HepG2 (cell line): Measurements from ENCODE around the gene RRBP1. TPM values are rescaled to one million over a fixed set of nuclear protein-coding genes. Genes with fewer than 3 reads are reported as not detected.

ENCODE experiments used
- ARNT ChIP-seq: fragments of 450-650 bp; IDR thresholded peaks from 2 replicates; pipeline ENCODE4 v1.6.1; 2017
- ATF2 ChIP-seq: sonication (generic); formaldehyde crosslinking; IDR thresholded peaks from 2 replicates; pipeline ENCODE4 v1.4.0; 2020; ENCODE audit warnings: missing genetic modification reagents
- CAMTA2 ChIP-seq: sonication (generic); formaldehyde crosslinking; IDR thresholded peaks from 2 replicates; pipeline ENCODE4 v1.4.0; 2020; ENCODE audit warnings: mild to moderate bottlenecking, missing genetic modification reagents, borderline replicate concordance
- CREB1 ChIP-seq, 2 experiments: fragments of 450-650 bp in 1 of 2; IDR thresholded peaks; 2 replicates each; pipeline ENCODE4 v1.6.1; 2016 to 2017; ENCODE audit warnings: control low read depth in 1 of 2, mild to moderate bottlenecking in 1 of 2, missing compliant biosample characterization in 1 of 2, missing genetic modification characterization in 1 of 2
- CREM ChIP-seq, 2 experiments: sonication (generic) in 1 of 2; formaldehyde crosslinking in 1 of 2; IDR thresholded peaks; 2 replicates each; pipeline versions ENCODE4 v1.4.0 to v1.6.1; 2016 to 2020; ENCODE audit warnings: antibody characterized with exemption in 1 of 2, mild to moderate bottlenecking in 1 of 2, missing genetic modification reagents in 1 of 2
- ETV5 ChIP-seq: IDR thresholded peaks from 2 replicates; pipeline ENCODE4 v1.6.1; 2018; ENCODE audit warnings: missing biosample characterization, missing genetic modification reagents, inconsistent platforms, borderline replicate concordance
- FOXC1 ChIP-seq: sonication (generic); formaldehyde crosslinking; IDR thresholded peaks from 2 replicates; pipeline ENCODE4 v1.8.0; 2022; ENCODE audit warnings: mild to moderate bottlenecking, missing genetic modification reagents, borderline replicate concordance
- GZF1 ChIP-seq: sonication (generic); formaldehyde crosslinking; IDR thresholded peaks from 2 replicates; pipeline ENCODE4 v1.5.1; 2020; ENCODE audit warnings: mild to moderate bottlenecking, missing genetic modification reagents
- HES4 ChIP-seq: sonication (generic); formaldehyde crosslinking; IDR thresholded peaks from 2 replicates; pipeline ENCODE4 v1.9.0; 2021; ENCODE audit warnings: mild to moderate bottlenecking, missing genetic modification reagents, borderline replicate concordance
- JDP2 ChIP-seq: sonication (generic); formaldehyde crosslinking; IDR thresholded peaks from 2 replicates; pipeline ENCODE4 v1.8.1; 2022; ENCODE audit warnings: missing genetic modification reagents, borderline replicate concordance
- NRL ChIP-seq: sonication (generic); formaldehyde crosslinking; IDR thresholded peaks from 2 replicates; pipeline ENCODE4 v1.5.0; 2020; ENCODE audit warnings: missing genetic modification reagents, mild to moderate bottlenecking, moderate library complexity, borderline replicate concordance
- PAX8 ChIP-seq: sonication (generic); formaldehyde crosslinking; IDR thresholded peaks from 2 replicates; pipeline ENCODE4 v1.8.0; 2022; ENCODE audit warnings: mild to moderate bottlenecking, missing genetic modification reagents, borderline replicate concordance
- POLR2G ChIP-seq: fragments of 200-400 bp; formaldehyde crosslinking; IDR thresholded peaks from 2 replicates; pipeline ENCODE4 v1.6.1; 2018; ENCODE audit warnings: mild to moderate bottlenecking, low read depth, low read length, moderate library complexity
- PPARG ChIP-seq: conservative IDR thresholded peaks from 2 replicates; pipeline ENCODE4 v1.6.1; 2016; ENCODE audit warnings: missing biosample characterization, missing genetic modification reagents
- SOX13 ChIP-seq, 3 experiments: fragments of 450-650 bp in 1 of 3; sonication (generic) in 1 of 3; formaldehyde crosslinking in 1 of 3; IDR thresholded peaks in 2 of 3; conservative IDR thresholded peaks in 1 of 3; 2 replicates each; pipeline versions ENCODE4 v1.5.0 to v1.6.1; 2016 to 2020; ENCODE audit warnings: antibody characterized with exemption in 1 of 3, mild to moderate bottlenecking in 1 of 3, missing compliant biosample characterization in 1 of 3, missing genetic modification reagents in 1 of 3, moderate library complexity in 1 of 3
- STAT5B ChIP-seq: sonication (generic); formaldehyde crosslinking; IDR thresholded peaks from 2 replicates; pipeline ENCODE4 v1.4.0; 2020; ENCODE audit warnings: missing genetic modification reagents
- TP53 ChIP-seq: sonication (generic); formaldehyde crosslinking; conservative IDR thresholded peaks from 2 replicates; pipeline ENCODE4 v1.4.0; 2020; ENCODE audit warnings: missing genetic modification reagents
- WIZ ChIP-seq: sonication (generic); formaldehyde crosslinking; IDR thresholded peaks from 2 replicates; pipeline ENCODE4 v1.5.1; 2020; ENCODE audit warnings: mild to moderate bottlenecking, missing genetic modification reagents
- ZKSCAN1 ChIP-seq: fragments of 150-350 bp; IDR thresholded peaks from 2 replicates; pipeline ENCODE4 v1.6.1; 2014; ENCODE audit warnings: low read length
- ZNF10 ChIP-seq: sonication (generic); formaldehyde crosslinking; IDR thresholded peaks from 2 replicates; pipeline ENCODE4 v1.4.0; 2020; ENCODE audit warnings: mild to moderate bottlenecking, low read depth, missing genetic modification reagents, borderline replicate concordance
- ZNF383 ChIP-seq: sonication (generic); formaldehyde crosslinking; IDR thresholded peaks from 2 replicates; pipeline ENCODE4 v1.4.0; 2020; ENCODE audit warnings: missing genetic modification reagents, mild to moderate bottlenecking, borderline replicate concordance
- ZNF530 ChIP-seq: sonication (generic); formaldehyde crosslinking; IDR thresholded peaks from 2 replicates; pipeline ENCODE4 v1.5.0; 2020; ENCODE audit warnings: low read depth, mild to moderate bottlenecking, missing genetic modification reagents
- ZNF709 ChIP-seq: sonication (generic); formaldehyde crosslinking; IDR thresholded peaks from 2 replicates; pipeline ENCODE4 v1.5.0; 2020; ENCODE audit warnings: mild to moderate bottlenecking, missing genetic modification reagents
- polyA plus RNA-seq, 8 experiments: library from polyadenylated mRNA; depleted of rRNA in 3 of 8; stranded (reverse) in 7 of 8; unstranded in 1 of 8; fragments of >200 nt; fragmentation: Illumina TruSeq in 4 of 8; extraction: Trizol in 4 of 8; gene quantifications; 2 replicates each; pipeline versions ENCODE4 v1.2.1 to v1.2.3, GENCODE V29; 2011 to 2016; ENCODE audit warnings: low read depth in 4 of 8, missing spikeins in 1 of 8, mixed read lengths in 1 of 8; ENCODE audit not compliant: insufficient read depth in 1 of 8
- total RNA-seq, 5 experiments: library from RNA; depleted of rRNA; stranded (reverse); fragments of >200 nt; fragmentation: Illumina TruSeq; extraction: Trizol; gene quantifications; 2 replicates each; pipeline ENCODE4 v1.2.3, GENCODE V29; 2016; ENCODE audit warnings: low read depth in 1 of 5
- TF ChIP-seq, protein P1 (sequence below): sonication (generic); formaldehyde crosslinking; IDR thresholded peaks from 2 replicates; pipeline ENCODE4 v1.4.0; 2020; ENCODE audit warnings: missing genetic modification reagents
- TF ChIP-seq, protein P2 (sequence below): sonication (generic); formaldehyde crosslinking; IDR thresholded peaks from 2 replicates; pipeline ENCODE4 v1.8.1; 2023; ENCODE audit warnings: mild to moderate bottlenecking, missing genetic modification reagents

Gene RRBP1
- total and polyA plus RNA-seq, 2 of the 13 experiments (the other 11 are each of a cell fraction or from before 2014, with no cell fraction given), result 150 to 222 TPM

GRCh38 chr20:17721802-17722486 is 39.9 kb upstream of the RRBP1 start (continued):
- TF ChIP-seq POLR2G (no peak), ZNF709 (peak; percentile 86), ATF2 (CRISPR knock-in tag) (peak; percentile 98), CREM (IDR thresholded peaks at IDR 0.05) (peak; percentile 99), CREM (CRISPR knock-in tag; IDR thresholded peaks at IDR 0.05) (no peak), CREB1 (IDR thresholded peaks at IDR 0.05) (no peak), CREB1 (CRISPR knock-in tag; IDR thresholded peaks at IDR 0.05) (peak; percentile 89), STAT5B (CRISPR knock-in tag) (peak; percentile 99), ZKSCAN1 (peak; percentile 48; the same call in 1 of the 2 replicates), PPARG (CRISPR knock-in tag) (peak; percentile 99), ARNT (no peak), ZNF530 (no peak), WIZ (CRISPR knock-in tag) (no peak), GZF1 (0 out of 2 replicates have a peak, but pooled peaks have one; percentile 78), SOX13 (IDR thresholded peaks at IDR 0.05) (peak; percentile 99), SOX13 (CRISPR knock-in tag; conservative IDR thresholded peaks at IDR 0.05 in 1 of 2, IDR thresholded peaks at IDR 0.05 in 1 of 2) (peak in 1 of 2 experiments; percentile 100; a peak in 2 of 4 replicates), NRL (no peak), CAMTA2 (CRISPR knock-in tag) (peak; percentile 76; the same call in 1 of the 2 replicates), ZNF383 (CRISPR knock-in tag) (no peak), JDP2 (CRISPR knock-in tag) (peak; percentile 90; the same call in 1 of the 2 replicates), TP53 (peak; percentile 95), PAX8 (CRISPR knock-in tag) (no peak), FOXC1 (peak; percentile 90), ETV5 (CRISPR knock-in tag) (peak; percentile 90), HES4 (0 out of 2 replicates have a peak, but pooled peaks have one; percentile 24), ZNF10 (CRISPR knock-in tag) (no peak)
- TF ChIP-seq, protein P1, sequence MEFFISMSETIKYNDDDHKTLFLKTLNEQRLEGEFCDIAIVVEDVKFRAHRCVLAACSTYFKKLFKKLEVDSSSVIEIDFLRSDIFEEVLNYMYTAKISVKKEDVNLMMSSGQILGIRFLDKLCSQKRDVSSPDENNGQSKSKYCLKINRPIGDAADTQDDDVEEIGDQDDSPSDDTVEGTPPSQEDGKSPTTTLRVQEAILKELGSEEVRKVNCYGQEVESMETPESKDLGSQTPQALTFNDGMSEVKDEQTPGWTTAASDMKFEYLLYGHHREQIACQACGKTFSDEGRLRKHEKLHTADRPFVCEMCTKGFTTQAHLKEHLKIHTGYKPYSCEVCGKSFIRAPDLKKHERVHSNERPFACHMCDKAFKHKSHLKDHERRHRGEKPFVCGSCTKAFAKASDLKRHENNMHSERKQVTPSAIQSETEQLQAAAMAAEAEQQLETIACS (CRISPR knock-in tag), result no peak
- TF ChIP-seq, protein P2, sequence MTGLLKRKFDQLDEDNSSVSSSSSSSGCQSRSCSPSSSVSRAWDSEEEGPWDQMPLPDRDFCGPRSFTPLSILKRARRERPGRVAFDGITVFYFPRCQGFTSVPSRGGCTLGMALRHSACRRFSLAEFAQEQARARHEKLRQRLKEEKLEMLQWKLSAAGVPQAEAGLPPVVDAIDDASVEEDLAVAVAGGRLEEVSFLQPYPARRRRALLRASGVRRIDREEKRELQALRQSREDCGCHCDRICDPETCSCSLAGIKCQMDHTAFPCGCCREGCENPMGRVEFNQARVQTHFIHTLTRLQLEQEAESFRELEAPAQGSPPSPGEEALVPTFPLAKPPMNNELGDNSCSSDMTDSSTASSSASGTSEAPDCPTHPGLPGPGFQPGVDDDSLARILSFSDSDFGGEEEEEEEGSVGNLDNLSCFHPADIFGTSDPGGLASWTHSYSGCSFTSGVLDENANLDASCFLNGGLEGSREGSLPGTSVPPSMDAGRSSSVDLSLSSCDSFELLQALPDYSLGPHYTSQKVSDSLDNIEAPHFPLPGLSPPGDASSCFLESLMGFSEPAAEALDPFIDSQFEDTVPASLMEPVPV (CRISPR knock-in tag), result peak; percentile 81; the same call in 1 of the 2 replicates
